Stimulated activated CD4-positive, alpha-beta T cell treated with anti-CD3 and anti-CD28 coated beads, Interleukin-15, amount 100 ng/mL, for 24 hours (primary cell): ENCODE results near the gene AKAP12.
"Not testable (repeated sequence)": the region's sequence is repeated elsewhere in the genome, so short reads cannot be mapped to it uniquely, and the experiment has no call there.

ENCODE experiments used
- DNase-seq: peaks from one replicate; pipeline ENCODE4 v3.0.0-alpha.2; 2020

Gene AKAP12

GRCh38 chr6:151350442-151351145, 110.8 kb downstream of the AKAP12 start:
- no peak for DNase-seq

- DNase-seq: no peak
Observed at GRCh38 chr6:151351146-151351700, 111.5 kb downstream of the AKAP12 start.

- DNase-seq: no peak
Observed at GRCh38 chr6:151351731-151352130, 112.0 kb downstream of the AKAP12 start.

GRCh38 chr6:151352410-151353396, 112.9 kb downstream of the AKAP12 start:
- no peak for DNase-seq

GRCh38 chr6:151353795-151354194, 114.0 kb downstream of the AKAP12 start:
- DNase-seq: no peak

- DNase-seq: not testable (repeated sequence)
Observed at GRCh38 chr6:151356983-151357382, 117.2 kb downstream of the AKAP12 start.

GRCh38 chr6:151357758-151358436, 118.1 kb downstream of the AKAP12 start:
- no peak for DNase-seq

GRCh38 chr6:151358475-151358874, 118.7 kb downstream of the AKAP12 start:
- DNase-seq: no peak

- no peak for DNase-seq
Observed at GRCh38 chr6:151359486-151359885, 119.7 kb downstream of the AKAP12 start.

- DNase-seq: no peak
Observed at GRCh38 chr6:151365233-151365632, 125.5 kb downstream of the AKAP12 start.

GRCh38 chr6:151370509-151371078, 130.8 kb downstream of the AKAP12 start:
- no peak for DNase-seq

- DNase-seq: peak; percentile 24
Observed at GRCh38 chr6:151372164-151372563, 132.4 kb downstream of the AKAP12 start.

- no peak for DNase-seq
Observed at GRCh38 chr6:151374036-151374683, 134.4 kb downstream of the AKAP12 start.

GRCh38 chr6:151375833-151376232, 136.1 kb downstream of the AKAP12 start:
- no peak for DNase-seq

- no peak for DNase-seq
Observed at GRCh38 chr6:151376440-151376839, 136.7 kb downstream of the AKAP12 start.

GRCh38 chr6:151377095-151377494, 137.3 kb downstream of the AKAP12 start:
- DNase-seq: no peak

- peak; percentile 16 for DNase-seq
Observed at GRCh38 chr6:151379933-151380847, 140.4 kb downstream of the AKAP12 start.

- no peak for DNase-seq
Observed at GRCh38 chr6:151380848-151381205, 141.1 kb downstream of the AKAP12 start.

GRCh38 chr6:151381722-151382121, 142.0 kb downstream of the AKAP12 start:
- DNase-seq: no peak

GRCh38 chr6:151382631-151383030, 142.9 kb downstream of the AKAP12 start:
- DNase-seq: not testable (repeated sequence)

GRCh38 chr6:151384151-151384550, 144.4 kb downstream of the AKAP12 start:
- no peak for DNase-seq
